Activated CD8-positive, alpha-beta T cell treated with anti-CD3 and anti-CD28 coated beads for 36 hours (primary cell): Measurements from ENCODE around the gene MRPL22. TPM values are rescaled to one million over a fixed set of nuclear protein-coding genes. Genes with fewer than 3 reads are reported as not detected.

ENCODE experiments used
- ATAC-seq: fragments of 200-7000 bp; cut with Tn5 transposase; one replicate; pipeline ENCODE4 v1.10.0; 2021; ENCODE audit warnings: mild to moderate bottlenecking, moderate library complexity
- CTCF ChIA-PET: fragments of 350-600 bp; sonication (Branson Sonifier 250); formaldehyde crosslinking; loops from one replicate; lab custom pipeline; 2021; ENCODE audit warnings: antibody characterized with exemption; lab: Charles Lee
- POLR2A ChIA-PET: fragments of 350-600 bp; sonication (Branson Sonifier 250); formaldehyde crosslinking; loops from one replicate; lab custom pipeline; 2021; ENCODE audit warnings: antibody characterized with exemption; lab: Charles Lee
- DNase-seq: peaks from one replicate; pipeline ENCODE4 v3.0.0-alpha.2; 2020
- H3K27ac Mint-ChIP-seq: one replicate; pipeline ENCODE4 v1.8.0; 2021; ENCODE audit warnings: mild to moderate bottlenecking, mixed read lengths
- H3K27me3 Mint-ChIP-seq: one replicate; pipeline ENCODE4 v1.8.0; 2021; ENCODE audit warnings: mixed read lengths
- H3K36me3 Mint-ChIP-seq: one replicate; pipeline ENCODE4 v1.8.0; 2021; ENCODE audit warnings: low read depth, mixed read lengths
- H3K4me1 Mint-ChIP-seq: one replicate; pipeline ENCODE4 v1.8.0; 2021; ENCODE audit warnings: low read depth, mixed read lengths
- H3K4me3 Mint-ChIP-seq: one replicate; pipeline ENCODE4 v1.8.0; 2021; ENCODE audit warnings: mild to moderate bottlenecking, moderate library complexity, mixed read lengths
- H3K9me3 Mint-ChIP-seq: one replicate; pipeline ENCODE4 v1.8.0; 2021; ENCODE audit warnings: mixed read lengths
- CTCF ChIP-seq: fragments of 200-600 bp; IDR thresholded peaks from one replicate; pipeline ENCODE4 v1.8.0; 2022; ENCODE audit warnings: antibody characterized with exemption, mild to moderate bottlenecking
- intact Hi-C: fragments of 100-400 bp; cut with micrococcal nuclease; formaldehyde crosslinking; loops from one replicate; pipeline ENCODE4 v1.10.0; 2022
- total RNA-seq, 2 experiments: library from RNA; stranded (reverse); gene quantifications; one replicate each; pipeline ENCODE4 v1.2.3, GENCODE V29; 2021

Gene MRPL22
- total RNA-seq, 2 experiments from 2014 or later: 80.4 to 84.7 TPM

DNA sequence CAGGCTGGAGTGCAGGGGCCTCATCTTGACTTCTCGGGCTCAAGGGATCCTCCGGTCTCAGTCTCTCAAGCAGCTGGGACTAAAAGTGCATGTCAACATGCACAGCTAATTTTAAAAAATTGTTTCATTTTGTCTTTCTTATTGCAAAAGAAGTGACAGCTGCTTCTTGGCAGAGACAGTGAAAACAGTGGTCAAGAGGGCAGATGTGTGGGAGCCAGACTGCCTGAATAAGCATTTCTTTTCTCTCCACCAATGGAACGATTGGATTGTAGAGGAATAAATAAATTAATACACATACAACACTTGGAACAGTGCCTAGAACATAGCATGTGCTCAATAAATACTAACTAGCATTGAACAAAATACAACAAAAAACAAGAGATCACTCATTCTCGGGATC is 45.3 kb downstream of the MRPL22 start:
- H3K36me3 Mint-ChIP-seq: no peaks in the 10 kb centered on the region
- no peak for ATAC-seq
- H3K4me1 Mint-ChIP-seq: no peaks in the 10 kb centered on the region
- no peak for DNase-seq
- H3K4me3 Mint-ChIP-seq: no peak overlapping the region
- no peak overlapping the region for H3K27ac Mint-ChIP-seq
- H3K27me3 Mint-ChIP-seq: peaks cover 4% of the 10 kb centered on the region
- TF ChIP-seq CTCF: no peak
- H3K9me3 Mint-ChIP-seq: no peaks in the 10 kb centered on the region
- ChIA-PET CTCF (no interaction called here), POLR2A (no interaction called here)
- intact Hi-C loops: no loop called here

DNA sequence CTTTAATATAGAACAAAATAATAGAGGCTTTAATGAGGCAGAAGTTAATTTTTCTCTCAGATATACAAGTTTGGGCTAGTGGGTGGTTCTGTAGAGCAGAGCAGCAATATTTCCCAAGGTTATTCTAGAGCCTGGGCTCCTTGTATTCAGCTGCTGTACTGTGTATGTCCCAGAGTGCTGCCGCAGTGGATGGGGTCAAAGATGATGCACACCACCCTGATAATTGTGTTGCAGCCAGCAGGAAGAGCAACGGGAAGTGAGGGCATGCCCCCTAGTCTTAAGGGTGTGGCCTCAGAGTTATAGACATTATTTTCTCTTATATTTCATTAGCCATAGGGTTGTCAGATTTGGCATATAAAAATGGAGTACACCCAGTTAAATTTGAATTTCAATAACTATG is 48.8 kb downstream of the MRPL22 start:
- Mint-ChIP-seq H3K4me3 (no peak overlapping the region), H3K36me3 (no peaks in the 10 kb centered on the region), H3K9me3 (no peaks in the 10 kb centered on the region), H3K4me1 (no peaks in the 10 kb centered on the region), H3K27me3 (peaks cover 2% of the 10 kb centered on the region), H3K27ac (no peak overlapping the region)
- ATAC-seq (no peak), DNase-seq (no peak)
- intact Hi-C loops: no loop called here
- TF ChIP-seq CTCF: no peak
- ChIA-PET POLR2A (no interaction called here), CTCF (no interaction called here)

GRCh38 chr5:154993461-154993860 is 52.6 kb downstream of the MRPL22 start:
- Mint-ChIP-seq H3K27ac (no peak overlapping the region), H3K4me1 (no peaks in the 10 kb centered on the region), H3K9me3 (no peaks in the 10 kb centered on the region), H3K36me3 (no peaks in the 10 kb centered on the region), H3K4me3 (no peak overlapping the region), H3K27me3 (peaks cover 2% of the 10 kb centered on the region)
- POLR2A ChIA-PET: no interaction called here
- DNase-seq (no peak), ATAC-seq (no peak)
- TF ChIP-seq CTCF: no peak
- CTCF ChIA-PET: interaction anchor here (1.2 kb wide), 1 partner anchor 47 kb away, joined by 3 read pairs; no protein-coding TSS in a partner anchor
- intact Hi-C loops: no loop called here

- Mint-ChIP-seq H3K27ac (no peak overlapping the region), H3K27me3 (peaks cover 5% of the 10 kb centered on the region)
Observed at GRCh38 chr5:154995679-154996078, 54.8 kb downstream of the MRPL22 start.

GRCh38 chr5:154997746-154998145 is 56.9 kb downstream of the MRPL22 start:
- ATAC-seq (no peak), DNase-seq (no peak)
- intact Hi-C loops: no loop called here
- Mint-ChIP-seq H3K36me3 (no peaks in the 10 kb centered on the region), H3K4me3 (no peak overlapping the region), H3K27ac (no peak overlapping the region), H3K27me3 (peaks cover 9% of the 10 kb centered on the region), H3K4me1 (no peaks in the 10 kb centered on the region), H3K9me3 (peaks cover 1% of the 10 kb centered on the region)
- ChIA-PET CTCF (interaction anchor here (1.2 kb wide), 1 partner anchor 530 kb away, joined by 3 read pairs; no protein-coding TSS in a partner anchor), POLR2A (no interaction called here)
- TF ChIP-seq CTCF: no peak

More at GRCh38 chr5:154995679-154996078, 54.8 kb downstream of the MRPL22 start:
- H3K4me1 Mint-ChIP-seq: no peaks in the 10 kb centered on the region
- CTCF ChIA-PET: interaction anchor here (0.8 kb wide), 1 partner anchor 45 kb away, joined by 3 read pairs; no protein-coding TSS in a partner anchor
- no peak for TF ChIP-seq CTCF
- no peak for ATAC-seq
- no peak for DNase-seq
- peaks cover 1% of the 10 kb centered on the region for H3K9me3 Mint-ChIP-seq
- POLR2A ChIA-PET: no interaction called here
- intact Hi-C loops: no loop called here
- H3K4me3 Mint-ChIP-seq: no peak overlapping the region
- no peaks in the 10 kb centered on the region for H3K36me3 Mint-ChIP-seq
